Measurements from ENCODE around the gene CYB561D2.

Gene CYB561D2

GRCh38 chr3:50395070-50395860, 44.6 kb downstream of the CYB561D2 start:
- DNase-seq = peak; percentile 81

- no peak for DNase-seq
Observed at GRCh38 chr3:50396502-50396901, 45.8 kb downstream of the CYB561D2 start.

- no peak for DNase-seq
Observed at GRCh38 chr3:50401978-50402595, 51.4 kb downstream of the CYB561D2 start.
